Gastroesophageal sphincter (tissue), 4 donors: Measurements from ENCODE around the gene TTC9C. TPM values are rescaled to one million over a fixed set of nuclear protein-coding genes. Genes with fewer than 3 reads are reported as not detected.
A peak's percentile ranks its signal among the peaks of the same experiment; 100 is the strongest.

ENCODE experiments used
- ATAC-seq: fragments of 150-250 bp; one replicate; pipeline ENCODE4 v1.9.1; 2016; ENCODE audit warnings: mild to moderate bottlenecking, moderate library complexity
- H3K27ac ChIP-seq, 4 donors: fragments of 200-600 bp; sonication (generic) in 3 of 4; 1 replicate in 3 of 4; 2 replicates in 1 of 4; pipeline ENCODE4 v1.5.1; 2016 to 2019
- H3K27me3 ChIP-seq: fragments of 200-600 bp; sonication (generic); one replicate; pipeline ENCODE4 v1.5.1; 2019
- H3K36me3 ChIP-seq, 2 donors: fragments of 200-600 bp; sonication (generic); one replicate each; pipeline ENCODE4 v1.5.1; 2019; ENCODE audit warnings: control low read depth in 1 of 2
- H3K4me1 ChIP-seq, 3 donors: fragments of 200-600 bp; sonication (generic); 1 replicate in 2 of 3; 2 replicates in 1 of 3; pipeline ENCODE4 v1.5.1; 2016 to 2019; ENCODE audit warnings: control low read depth in 2 of 3
- H3K4me3 ChIP-seq, 2 donors: fragments of 200-600 bp; sonication (generic); one replicate each; pipeline ENCODE4 v1.5.1; 2019; ENCODE audit warnings: mild to moderate bottlenecking in 1 of 2, moderate library complexity in 1 of 2
- H3K9me3 ChIP-seq, 3 donors: fragments of 200-600 bp; sonication (generic); one replicate each; pipeline ENCODE4 v1.5.1; 2017 to 2019; ENCODE audit warnings: control low read depth in 2 of 3
- EP300 ChIP-seq: sonication (generic); formaldehyde crosslinking; IDR thresholded peaks from one replicate; pipeline ENCODE4 v1.6.1; 2017; ENCODE audit warnings: antibody characterized with exemption, mild to moderate bottlenecking
- POLR2A ChIP-seq, 2 donors: fragments of 450-650 bp; IDR thresholded peaks; one replicate each; pipeline ENCODE4 v1.6.1; 2017; ENCODE audit warnings: antibody characterized with exemption in 2 of 2, mild to moderate bottlenecking in 2 of 2, moderate library complexity in 1 of 2
- POLR2AphosphoS5 ChIP-seq: sonication (generic); formaldehyde crosslinking; IDR thresholded peaks from one replicate; pipeline ENCODE4 v1.6.1; 2017; ENCODE audit warnings: antibody characterized with exemption
- WGBS, 2 donors: methylation state at CpG; one replicate each; pipeline ENCODE4 v1.1.5; 2018; ENCODE audit warnings: low coverage in 1 of 2; 5-methylcytosine and 5-hydroxymethylcytosine counted together
- total RNA-seq, 4 donors: library from RNA; depleted of rRNA; stranded (reverse); fragments of >200 nt; gene quantifications; one replicate each; pipeline ENCODE4 v1.1.0, GENCODE V29; 2016
- TF ChIP-seq, protein P1 (sequence below), 4 experiments: fragments of 200-600 bp in 2 of 4; fragments of 450-650 bp in 2 of 4; sonication (generic) in 1 of 4; IDR thresholded peaks; one replicate each; pipeline ENCODE4 v1.5.1; 2017 to 2019; ENCODE audit warnings: antibody characterized with exemption in 4 of 4, mild to moderate bottlenecking in 2 of 4, moderate library complexity in 2 of 4

Gene TTC9C
- total RNA-seq, 4 donors from 2014 or later = 12.5 to 20.5 (median 19.8) TPM

- H3K36me3 ChIP-seq = peaks cover 0 to 27% of the 10 kb centered on the region in 2 donors
- H3K27me3 ChIP-seq = no peaks in the 10 kb centered on the region
- peak within 1 kb of the TSS; percentile 34 to 95 (median 94) for H3K27ac ChIP-seq
- no peaks in the 10 kb centered on the region for H3K9me3 ChIP-seq
- TF ChIP-seq POLR2AphosphoS5 = no peak
- TF ChIP-seq EP300 = no peak
- TF ChIP-seq, protein P1, sequence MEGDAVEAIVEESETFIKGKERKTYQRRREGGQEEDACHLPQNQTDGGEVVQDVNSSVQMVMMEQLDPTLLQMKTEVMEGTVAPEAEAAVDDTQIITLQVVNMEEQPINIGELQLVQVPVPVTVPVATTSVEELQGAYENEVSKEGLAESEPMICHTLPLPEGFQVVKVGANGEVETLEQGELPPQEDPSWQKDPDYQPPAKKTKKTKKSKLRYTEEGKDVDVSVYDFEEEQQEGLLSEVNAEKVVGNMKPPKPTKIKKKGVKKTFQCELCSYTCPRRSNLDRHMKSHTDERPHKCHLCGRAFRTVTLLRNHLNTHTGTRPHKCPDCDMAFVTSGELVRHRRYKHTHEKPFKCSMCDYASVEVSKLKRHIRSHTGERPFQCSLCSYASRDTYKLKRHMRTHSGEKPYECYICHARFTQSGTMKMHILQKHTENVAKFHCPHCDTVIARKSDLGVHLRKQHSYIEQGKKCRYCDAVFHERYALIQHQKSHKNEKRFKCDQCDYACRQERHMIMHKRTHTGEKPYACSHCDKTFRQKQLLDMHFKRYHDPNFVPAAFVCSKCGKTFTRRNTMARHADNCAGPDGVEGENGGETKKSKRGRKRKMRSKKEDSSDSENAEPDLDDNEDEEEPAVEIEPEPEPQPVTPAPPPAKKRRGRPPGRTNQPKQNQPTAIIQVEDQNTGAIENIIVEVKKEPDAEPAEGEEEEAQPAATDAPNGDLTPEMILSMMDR (IDR thresholded peaks at IDR 0.05) = no peak
- no peak for TF ChIP-seq POLR2A (IDR thresholded peaks at IDR 0.05)
- peaks cover 0 to 50% (median 29%) of the 10 kb centered on the region in 3 donors for H3K4me1 ChIP-seq
- peak within 1 kb of the TSS; percentile 27 to 68 for H3K4me3 ChIP-seq
- no peak for ATAC-seq
- WGBS, 2 donors = 100% methylated on average over 1 of the region's 10 CpGs
Observed at GRCh38 chr11:62707277-62707861, 20.9 kb upstream of the TTC9C start, which contains the start of the genes BSCL2 and GNG3. Gene BSCL2 (minus strand): TSS chr11:62707424. CDS start chr11:62707195, 229 bp downstream. Gene GNG3 (plus strand): TSS chr11:62707676. CDS start chr11:62708296, 620 bp downstream.

DNA sequence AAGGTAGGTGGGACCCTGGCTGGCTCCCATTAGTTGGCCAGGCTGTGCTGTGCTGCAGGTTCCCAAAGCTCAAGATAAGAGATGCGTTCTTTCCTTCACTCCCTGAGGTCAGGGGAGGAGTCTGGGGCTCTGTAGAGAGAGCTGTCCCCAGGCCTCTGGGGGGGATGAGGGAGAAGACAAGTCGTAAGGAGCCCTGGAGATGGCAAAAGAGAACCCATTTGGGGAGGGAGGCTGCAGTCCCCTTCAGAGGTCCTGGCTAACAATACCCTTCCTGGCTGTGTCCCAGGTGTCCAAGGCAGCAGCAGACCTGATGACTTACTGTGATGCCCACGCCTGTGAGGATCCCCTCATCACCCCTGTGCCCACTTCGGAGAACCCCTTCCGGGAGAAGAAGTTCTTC is 19.9 kb upstream of the TTC9C start:
- peak overlapping the region in 1 of 2 donors; percentile 68 for H3K4me3 ChIP-seq
- no peak for ATAC-seq

GRCh38 chr11:62708793-62709192 is 19.5 kb upstream of the TTC9C start:
- WGBS, 2 donors = 2 to 17% methylated on average over 2 to 7 of the region's 7 CpGs
- peak overlapping the region; percentile 44 to 68 for H3K4me3 ChIP-seq
- no peaks in the 10 kb centered on the region for H3K27me3 ChIP-seq
- no peak for ATAC-seq
- H3K27ac ChIP-seq = peak overlapping the region; percentile 65 to 95 (median 94)
- H3K36me3 ChIP-seq = peaks cover 0 to 37% of the 10 kb centered on the region in 2 donors
- H3K4me1 ChIP-seq = peaks cover 0 to 61% (median 29%) of the 10 kb centered on the region in 3 donors
- TF ChIP-seq POLR2A (IDR thresholded peaks at IDR 0.05) = no peak
- TF ChIP-seq POLR2AphosphoS5 = no peak
- TF ChIP-seq EP300 = no peak
- TF ChIP-seq, protein P1 (IDR thresholded peaks at IDR 0.05) = no peak
- H3K9me3 ChIP-seq = no peaks in the 10 kb centered on the region

More for the DNA sequence above, 19.9 kb upstream of the TTC9C start:
- peak overlapping the region in 3 of 4 donors; percentile 93 to 95 (median 94) for H3K27ac ChIP-seq
- WGBS, 2 donors = 48 to 70% methylated on average over 2 to 5 of the region's 5 CpGs
- H3K36me3 ChIP-seq = peaks cover 0 to 33% of the 10 kb centered on the region in 2 donors
- H3K4me1 ChIP-seq = peaks cover 0 to 59% (median 29%) of the 10 kb centered on the region in 3 donors
- H3K9me3 ChIP-seq = no peaks in the 10 kb centered on the region
- TF ChIP-seq POLR2AphosphoS5 (no peak), POLR2A (IDR thresholded peaks at IDR 0.05) (no peak), EP300 (no peak)
- TF ChIP-seq, protein P1 (IDR thresholded peaks at IDR 0.05) = no peak
- no peaks in the 10 kb centered on the region for H3K27me3 ChIP-seq

DNA sequence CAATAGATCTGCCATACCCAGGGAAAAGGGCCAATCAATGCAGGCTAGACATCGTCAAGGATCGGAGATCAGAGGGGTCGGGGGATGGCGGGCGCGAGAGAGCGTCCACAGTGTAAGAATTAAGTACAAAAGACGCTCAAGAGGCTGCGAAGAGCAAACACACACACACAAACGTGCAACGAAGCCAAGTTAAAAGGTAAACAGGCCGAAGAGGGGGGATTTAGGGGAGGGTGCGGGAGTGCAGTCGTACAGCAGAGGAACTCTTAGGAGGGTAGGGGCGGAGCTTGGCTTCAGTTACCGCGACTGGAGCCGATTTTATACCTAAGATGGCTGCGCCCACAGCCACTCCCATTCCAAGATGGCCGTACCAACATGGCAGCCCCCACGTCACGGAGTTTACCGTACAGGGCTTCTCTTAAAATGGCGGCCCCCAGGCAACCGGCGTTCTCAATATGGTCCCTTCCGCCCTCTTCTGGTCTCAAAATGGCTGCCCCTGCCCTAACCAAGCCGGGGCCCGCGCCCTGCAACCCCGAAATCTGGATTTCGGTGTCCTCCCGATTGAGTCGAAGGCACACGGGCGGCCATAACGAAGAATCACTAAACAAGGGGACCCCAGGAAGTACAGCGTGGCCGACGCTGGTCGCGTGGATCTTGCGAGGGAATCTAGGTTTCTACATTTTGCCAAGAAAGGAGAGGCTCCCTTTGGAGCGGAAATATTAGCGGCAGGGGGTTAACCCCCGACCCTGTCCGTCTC is 18.9 kb upstream of the TTC9C start:
- TF ChIP-seq, protein P1 (IDR thresholded peaks at IDR 0.05) = peak in 1 of 4 experiments; percentile 34
- TF ChIP-seq POLR2A (IDR thresholded peaks at IDR 0.05) = peak; percentile 30 to 48
- peak; percentile 67 for TF ChIP-seq POLR2AphosphoS5
- TF ChIP-seq EP300 = no peak
- Histone ChIP-seq H3K4me3 (peak overlapping the region; percentile 44 to 68), H3K27me3 (no peaks in the 10 kb centered on the region), H3K36me3 (peaks cover 0 to 43% of the 10 kb centered on the region in 2 donors), H3K27ac (peak overlapping the region; percentile 85 to 95 (median 94)), H3K4me1 (peaks cover 0 to 61% (median 29%) of the 10 kb centered on the region in 3 donors), H3K9me3 (no peaks in the 10 kb centered on the region)
- ATAC-seq = peak; percentile 93
- 0% methylated on average over 21 to 24 of the region's 47 CpGs for WGBS, 2 donors
